Measurements from ENCODE around the gene WFDC2. TPM values are rescaled to one million over a fixed set of nuclear protein-coding genes. Genes with fewer than 3 reads are reported as not detected.

Gene WFDC2
- total RNA-seq, 1 donor from 2014 or later, result not detected

GRCh38 chr20:45489083-45489531, 19.6 kb downstream of the WFDC2 start:
- Histone ChIP-seq H3K27ac (ENCODE audit: low read depth, low read length) (no peak overlapping the region), H3K4me3 (ENCODE audit: low read length in 3 of 3) (no peak overlapping the region), H3K9ac (ENCODE audit: low read depth in 1 of 3, low read length in 3 of 3) (no peak overlapping the region), H3K9me3 (ENCODE audit: control insufficient read depth in 3 of 3, low read length in 3 of 3) (no peaks in the 10 kb centered on the region), H3K27me3 (ENCODE audit: control insufficient read depth in 3 of 3, insufficient read depth in 3 of 3, low read length in 3 of 3) (peaks cover 6 to 35% (median 11%) of the 10 kb centered on the region in 3 donors), H3K36me3 (ENCODE audit: control insufficient read depth in 3 of 3, insufficient read depth in 3 of 3, low read length in 3 of 3) (no peaks in the 10 kb centered on the region), H3K4me1 (ENCODE audit: control insufficient read depth in 3 of 3, insufficient read depth in 3 of 3, low read length in 3 of 3) (no peaks in the 10 kb centered on the region)

GRCh38 chr20:45495501-45495941, 26.0 kb downstream of the WFDC2 start:
- Histone ChIP-seq H3K9ac (ENCODE audit: low read depth in 1 of 3, low read length in 3 of 3) (no peak overlapping the region), H3K27me3 (ENCODE audit: control insufficient read depth in 3 of 3, insufficient read depth in 3 of 3, low read length in 3 of 3) (peaks cover 10 to 19% (median 15%) of the 10 kb centered on the region in 3 donors), H3K9me3 (ENCODE audit: control insufficient read depth in 3 of 3, low read length in 3 of 3) (no peaks in the 10 kb centered on the region), H3K27ac (ENCODE audit: low read depth, low read length) (no peak overlapping the region), H3K4me3 (ENCODE audit: low read length in 3 of 3) (no peak overlapping the region), H3K4me1 (ENCODE audit: control insufficient read depth in 3 of 3, insufficient read depth in 3 of 3, low read length in 3 of 3) (no peaks in the 10 kb centered on the region), H3K36me3 (ENCODE audit: control insufficient read depth in 3 of 3, insufficient read depth in 3 of 3, low read length in 3 of 3) (no peaks in the 10 kb centered on the region)

GRCh38 chr20:45496166-45496565, 26.6 kb downstream of the WFDC2 start:
- H3K27me3 ChIP-seq (ENCODE audit: control insufficient read depth in 3 of 3, insufficient read depth in 3 of 3, low read length in 3 of 3), result peaks cover 10 to 16% (median 15%) of the 10 kb centered on the region in 3 donors
- no peak overlapping the region for H3K9ac ChIP-seq (ENCODE audit: low read depth in 1 of 3, low read length in 3 of 3)
- H3K27ac ChIP-seq (ENCODE audit: low read depth, low read length), result no peak overlapping the region

GRCh38 chr20:45497971-45498494, 28.5 kb downstream of the WFDC2 start:
- peaks cover 13 to 15% (median 15%) of the 10 kb centered on the region in 3 donors for H3K27me3 ChIP-seq (ENCODE audit: control insufficient read depth in 3 of 3, insufficient read depth in 3 of 3, low read length in 3 of 3)
- H3K4me1 ChIP-seq (ENCODE audit: control insufficient read depth in 3 of 3, insufficient read depth in 3 of 3, low read length in 3 of 3), result no peaks in the 10 kb centered on the region
- no peak overlapping the region for H3K4me3 ChIP-seq (ENCODE audit: low read length in 3 of 3)
- no peak overlapping the region for H3K9ac ChIP-seq (ENCODE audit: low read depth in 1 of 3, low read length in 3 of 3)
- H3K36me3 ChIP-seq (ENCODE audit: control insufficient read depth in 3 of 3, insufficient read depth in 3 of 3, low read length in 3 of 3), result no peaks in the 10 kb centered on the region
- H3K9me3 ChIP-seq (ENCODE audit: control insufficient read depth in 3 of 3, low read length in 3 of 3), result no peaks in the 10 kb centered on the region
- no peak overlapping the region for H3K27ac ChIP-seq (ENCODE audit: low read depth, low read length)

More at GRCh38 chr20:45496166-45496565, 26.6 kb downstream of the WFDC2 start:
- Histone ChIP-seq H3K4me3 (ENCODE audit: low read length in 3 of 3) (no peak overlapping the region), H3K4me1 (ENCODE audit: control insufficient read depth in 3 of 3, insufficient read depth in 3 of 3, low read length in 3 of 3) (no peaks in the 10 kb centered on the region), H3K36me3 (ENCODE audit: control insufficient read depth in 3 of 3, insufficient read depth in 3 of 3, low read length in 3 of 3) (no peaks in the 10 kb centered on the region), H3K9me3 (ENCODE audit: control insufficient read depth in 3 of 3, low read length in 3 of 3) (no peaks in the 10 kb centered on the region)

GRCh38 chr20:45500022-45500421, 30.5 kb downstream of the WFDC2 start:
- no peaks in the 10 kb centered on the region for H3K4me1 ChIP-seq (ENCODE audit: control insufficient read depth in 3 of 3, insufficient read depth in 3 of 3, low read length in 3 of 3)
- no peaks in the 10 kb centered on the region for H3K9me3 ChIP-seq (ENCODE audit: control insufficient read depth in 3 of 3, low read length in 3 of 3)
- no peak overlapping the region for H3K4me3 ChIP-seq (ENCODE audit: low read length in 3 of 3)
- H3K27ac ChIP-seq (ENCODE audit: low read depth, low read length), result no peak overlapping the region
- H3K27me3 ChIP-seq (ENCODE audit: control insufficient read depth in 3 of 3, insufficient read depth in 3 of 3, low read length in 3 of 3), result peaks cover 15 to 19% (median 17%) of the 10 kb centered on the region in 3 donors
- no peaks in the 10 kb centered on the region for H3K36me3 ChIP-seq (ENCODE audit: control insufficient read depth in 3 of 3, insufficient read depth in 3 of 3, low read length in 3 of 3)
- no peak overlapping the region for H3K9ac ChIP-seq (ENCODE audit: low read depth in 1 of 3, low read length in 3 of 3)

GRCh38 chr20:45501600-45501999, 32.0 kb downstream of the WFDC2 start:
- no peak overlapping the region for H3K9ac ChIP-seq (ENCODE audit: low read depth in 1 of 3, low read length in 3 of 3)
- no peaks in the 10 kb centered on the region for H3K36me3 ChIP-seq (ENCODE audit: control insufficient read depth in 3 of 3, insufficient read depth in 3 of 3, low read length in 3 of 3)
- H3K27ac ChIP-seq (ENCODE audit: low read depth, low read length), result no peak overlapping the region
- H3K4me1 ChIP-seq (ENCODE audit: control insufficient read depth in 3 of 3, insufficient read depth in 3 of 3, low read length in 3 of 3), result no peaks in the 10 kb centered on the region
- H3K9me3 ChIP-seq (ENCODE audit: control insufficient read depth in 3 of 3, low read length in 3 of 3), result no peaks in the 10 kb centered on the region
- peaks cover 15 to 20% (median 19%) of the 10 kb centered on the region in 3 donors for H3K27me3 ChIP-seq (ENCODE audit: control insufficient read depth in 3 of 3, insufficient read depth in 3 of 3, low read length in 3 of 3)
- no peak overlapping the region for H3K4me3 ChIP-seq (ENCODE audit: low read length in 3 of 3)

- no peaks in the 10 kb centered on the region for H3K36me3 ChIP-seq (ENCODE audit: control insufficient read depth in 3 of 3, insufficient read depth in 3 of 3, low read length in 3 of 3)
- peaks cover 15 to 20% (median 19%) of the 10 kb centered on the region in 3 donors for H3K27me3 ChIP-seq (ENCODE audit: control insufficient read depth in 3 of 3, insufficient read depth in 3 of 3, low read length in 3 of 3)
- no peaks in the 10 kb centered on the region for H3K4me1 ChIP-seq (ENCODE audit: control insufficient read depth in 3 of 3, insufficient read depth in 3 of 3, low read length in 3 of 3)
- H3K27ac ChIP-seq (ENCODE audit: low read depth, low read length), result no peak overlapping the region
- no peak overlapping the region for H3K9ac ChIP-seq (ENCODE audit: low read depth in 1 of 3, low read length in 3 of 3)
- no peaks in the 10 kb centered on the region for H3K9me3 ChIP-seq (ENCODE audit: control insufficient read depth in 3 of 3, low read length in 3 of 3)
- no peak overlapping the region for H3K4me3 ChIP-seq (ENCODE audit: low read length in 3 of 3)
Observed at GRCh38 chr20:45502561-45502960, 33.0 kb downstream of the WFDC2 start.

- Histone ChIP-seq H3K9me3 (ENCODE audit: control insufficient read depth in 3 of 3, low read length in 3 of 3) (no peaks in the 10 kb centered on the region), H3K9ac (ENCODE audit: low read depth in 1 of 3, low read length in 3 of 3) (no peak overlapping the region), H3K27me3 (ENCODE audit: control insufficient read depth in 3 of 3, insufficient read depth in 3 of 3, low read length in 3 of 3) (peaks cover 15 to 19% (median 17%) of the 10 kb centered on the region in 3 donors), H3K4me3 (ENCODE audit: low read length in 3 of 3) (no peak overlapping the region), H3K4me1 (ENCODE audit: control insufficient read depth in 3 of 3, insufficient read depth in 3 of 3, low read length in 3 of 3) (no peaks in the 10 kb centered on the region), H3K27ac (ENCODE audit: low read depth, low read length) (no peak overlapping the region), H3K36me3 (ENCODE audit: control insufficient read depth in 3 of 3, insufficient read depth in 3 of 3, low read length in 3 of 3) (no peaks in the 10 kb centered on the region)
Observed at GRCh38 chr20:45503403-45503802, 33.9 kb downstream of the WFDC2 start.

GRCh38 chr20:45506398-45506797, 36.8 kb downstream of the WFDC2 start:
- no peaks in the 10 kb centered on the region for H3K36me3 ChIP-seq (ENCODE audit: control insufficient read depth in 3 of 3, insufficient read depth in 3 of 3, low read length in 3 of 3)
- peaks cover 3 to 9% (median 4%) of the 10 kb centered on the region in 3 donors for H3K27me3 ChIP-seq (ENCODE audit: control insufficient read depth in 3 of 3, insufficient read depth in 3 of 3, low read length in 3 of 3)
- H3K9me3 ChIP-seq (ENCODE audit: control insufficient read depth in 3 of 3, low read length in 3 of 3), result no peaks in the 10 kb centered on the region
- no peak overlapping the region for H3K9ac ChIP-seq (ENCODE audit: low read depth in 1 of 3, low read length in 3 of 3)
- H3K4me3 ChIP-seq (ENCODE audit: low read length in 3 of 3), result no peak overlapping the region
- H3K27ac ChIP-seq (ENCODE audit: low read depth, low read length), result no peak overlapping the region
- H3K4me1 ChIP-seq (ENCODE audit: control insufficient read depth in 3 of 3, insufficient read depth in 3 of 3, low read length in 3 of 3), result no peaks in the 10 kb centered on the region

- Histone ChIP-seq H3K4me3 (ENCODE audit: low read length in 3 of 3) (no peak overlapping the region), H3K36me3 (ENCODE audit: control insufficient read depth in 3 of 3, insufficient read depth in 3 of 3, low read length in 3 of 3) (no peaks in the 10 kb centered on the region), H3K9ac (ENCODE audit: low read depth in 1 of 3, low read length in 3 of 3) (no peak overlapping the region), H3K4me1 (ENCODE audit: control insufficient read depth in 3 of 3, insufficient read depth in 3 of 3, low read length in 3 of 3) (no peaks in the 10 kb centered on the region), H3K9me3 (ENCODE audit: control insufficient read depth in 3 of 3, low read length in 3 of 3) (no peaks in the 10 kb centered on the region), H3K27ac (ENCODE audit: low read depth, low read length) (no peak overlapping the region), H3K27me3 (ENCODE audit: control insufficient read depth in 3 of 3, insufficient read depth in 3 of 3, low read length in 3 of 3) (peaks cover 0 to 9% (median 4%) of the 10 kb centered on the region in 3 donors)
Observed at GRCh38 chr20:45507011-45507820, 37.7 kb downstream of the WFDC2 start.
